ENCODE measurements around the gene MLXIPL.
"Not testable (repeated sequence)": the region's sequence is repeated elsewhere in the genome, so short reads cannot be mapped to it uniquely, and the experiment has no call there.

MLXIPL gene

DNA sequence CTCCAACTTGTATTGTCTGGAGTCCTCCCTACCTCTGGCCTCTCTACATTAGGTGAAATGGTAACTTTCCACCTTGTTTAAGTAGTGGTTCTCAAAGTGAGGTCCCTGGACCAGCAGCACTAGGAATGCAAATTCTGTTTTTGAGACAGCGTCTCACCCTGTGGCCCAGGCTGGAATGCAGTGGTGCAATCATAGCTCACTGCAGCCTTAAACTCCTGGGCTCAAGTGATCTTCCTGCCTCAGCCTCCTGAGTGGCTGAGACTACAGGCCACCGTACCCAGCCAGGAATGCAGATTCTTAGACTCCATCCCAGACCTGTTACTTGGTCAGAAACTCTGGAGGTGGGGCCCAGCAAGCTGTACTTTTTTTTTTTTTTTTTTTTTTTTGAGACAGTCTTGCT, 39.1 kb downstream of the MLXIPL start:
- Histone ChIP-seq H3K4me1 (ENCODE audit: insufficient read depth, insufficient read length) (peaks cover 2% of the 10 kb centered on the region), H3K36me3 (ENCODE audit: insufficient read depth, insufficient read length, low read length) (no peaks in the 10 kb centered on the region), H3K27me3 (ENCODE audit: insufficient read depth, insufficient read length) (no peaks in the 10 kb centered on the region), H3K9ac (ENCODE audit: insufficient read length, low read depth) (no peak overlapping the region), H3K4me3 (ENCODE audit: insufficient read length, low read depth) (no peak overlapping the region), H3K9me3 (ENCODE audit: insufficient read depth, low read length) (no peaks in the 10 kb centered on the region)
- DNase-seq (ENCODE audit: low read depth, low spot score): no peak
- TF ChIP-seq YY1 (IDR thresholded peaks at IDR 0.05; ENCODE audit: insufficient read depth, insufficient read length): no peak
- TF ChIP-seq SUZ12 (IDR thresholded peaks at IDR 0.05; ENCODE audit: extremely low read depth, insufficient read depth, insufficient read length): no peak
- TF ChIP-seq ZNF274 (IDR thresholded peaks at IDR 0.05; ENCODE audit: low read depth, low read length): no peak

DNA sequence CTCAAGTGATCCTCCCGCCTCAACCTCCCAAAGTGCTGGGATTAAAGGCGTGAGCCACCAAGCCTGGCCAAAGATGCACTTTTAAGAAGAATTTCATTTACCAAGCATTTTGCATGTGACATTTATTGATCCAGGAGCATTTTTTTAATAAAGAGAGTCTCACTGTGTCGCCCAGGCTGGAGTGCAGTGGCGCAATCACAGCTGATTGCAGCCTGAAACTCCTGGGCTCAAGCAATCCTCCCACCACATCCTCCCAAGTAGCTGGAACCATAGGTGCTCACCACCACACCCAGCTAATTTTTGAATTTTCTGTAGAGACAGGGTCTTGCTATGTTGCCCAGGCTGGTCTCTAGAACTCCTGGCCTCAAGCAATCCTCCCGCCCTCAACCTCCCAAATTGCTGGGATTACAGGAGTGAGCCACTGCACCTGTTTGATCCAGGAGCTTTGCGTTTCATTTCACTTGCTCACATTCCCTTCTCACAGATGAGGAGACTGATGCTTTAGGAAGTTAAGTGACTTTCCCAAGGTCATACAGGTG, 41.6 kb downstream of the MLXIPL start:
- Histone ChIP-seq H3K9me3 (ENCODE audit: insufficient read depth, low read length) (no peaks in the 10 kb centered on the region), H3K4me3 (ENCODE audit: insufficient read length, low read depth) (no peak overlapping the region), H3K36me3 (ENCODE audit: insufficient read depth, insufficient read length, low read length) (no peaks in the 10 kb centered on the region), H3K9ac (ENCODE audit: insufficient read length, low read depth) (no peak overlapping the region), H3K27me3 (ENCODE audit: insufficient read depth, insufficient read length) (no peaks in the 10 kb centered on the region), H3K4me1 (ENCODE audit: insufficient read depth, insufficient read length) (no peaks in the 10 kb centered on the region)
- TF ChIP-seq YY1 (IDR thresholded peaks at IDR 0.05; ENCODE audit: insufficient read depth, insufficient read length) (no peak), ZNF274 (IDR thresholded peaks at IDR 0.05; ENCODE audit: low read depth, low read length) (no peak), SUZ12 (IDR thresholded peaks at IDR 0.05; ENCODE audit: extremely low read depth, insufficient read depth, insufficient read length) (no peak)
- no peak for DNase-seq (ENCODE audit: low read depth, low spot score)

DNA sequence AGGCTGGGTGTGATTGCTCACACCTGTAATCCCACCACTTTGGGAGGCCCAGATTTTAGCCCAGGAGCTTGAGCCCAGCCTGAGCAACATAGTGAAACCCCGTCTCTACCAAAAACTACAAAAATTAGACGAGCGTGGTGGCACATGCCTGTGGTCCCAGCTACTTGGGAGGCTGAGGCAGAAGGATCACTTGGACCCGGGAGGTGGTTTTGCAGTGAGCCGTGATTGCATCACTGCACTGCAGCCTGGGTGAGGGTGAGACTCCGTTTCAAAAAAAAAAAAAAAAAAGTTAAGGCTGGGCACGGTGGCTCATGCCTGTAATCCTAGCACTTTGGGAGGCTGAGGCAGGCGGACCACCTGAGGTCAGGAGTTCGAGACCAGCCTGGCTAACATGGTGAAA, 43.3 kb downstream of the MLXIPL start:
- not testable (repeated sequence) for H3K4me3 ChIP-seq (ENCODE audit: insufficient read length, low read depth); H3K36me3 ChIP-seq (ENCODE audit: insufficient read depth, insufficient read length, low read length); DNase-seq (ENCODE audit: low read depth, low spot score); H3K4me1 ChIP-seq (ENCODE audit: insufficient read depth, insufficient read length); H3K9ac ChIP-seq (ENCODE audit: insufficient read length, low read depth); H3K9me3 ChIP-seq (ENCODE audit: insufficient read depth, low read length); H3K27me3 ChIP-seq (ENCODE audit: insufficient read depth, insufficient read length)

DNA sequence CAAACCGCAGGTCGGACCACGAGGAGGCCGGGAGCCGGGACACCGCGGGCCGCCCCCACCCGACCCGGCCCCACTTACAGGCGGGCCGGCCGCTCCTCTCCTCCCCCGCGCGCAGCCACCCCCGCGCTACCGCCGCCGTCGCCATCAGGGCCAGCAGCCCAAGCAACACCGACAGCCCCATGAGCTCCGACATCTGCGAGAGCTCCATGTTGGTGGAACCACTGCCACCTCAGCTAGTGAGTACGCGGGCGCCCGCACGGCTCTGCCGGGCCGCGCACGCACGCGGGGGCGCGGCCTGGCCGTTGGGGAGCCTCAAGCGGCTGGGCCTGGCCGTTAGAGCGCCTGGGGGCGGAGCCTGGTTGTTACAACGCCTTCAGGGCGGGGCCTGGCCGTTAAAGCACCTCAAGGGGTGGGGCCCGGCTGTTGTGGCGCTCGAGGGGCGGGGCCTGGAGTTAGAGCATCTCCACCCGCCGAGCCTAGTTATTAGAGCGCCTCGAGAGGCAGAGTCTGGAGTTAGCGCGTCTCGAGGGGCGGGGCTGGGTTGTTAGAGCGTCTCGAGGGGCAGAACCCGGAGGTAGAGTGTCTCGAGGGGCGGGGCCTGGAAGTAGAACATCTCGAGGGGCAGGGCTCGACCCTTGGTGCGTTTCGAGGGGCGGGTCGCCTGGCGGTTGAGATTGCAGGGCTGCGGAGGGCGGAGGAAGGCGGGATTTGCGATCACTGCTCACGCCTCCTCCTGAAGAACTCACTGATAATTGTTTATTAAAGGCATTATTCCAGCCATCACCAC, 45.8 kb downstream of the MLXIPL start, which contains the start of gene TBL2:
Gene TBL2 (minus strand): TSS at position 238 of the 787 bp plus-strand sequence. CDS start 30 bp downstream, at position 208.
- Histone ChIP-seq H3K9ac (ENCODE audit: insufficient read length, low read depth) (peak within 1 kb of the TSS; percentile 90), H3K4me3 (ENCODE audit: insufficient read length, low read depth) (peak within 1 kb of the TSS; percentile 78), H3K4me1 (ENCODE audit: insufficient read depth, insufficient read length) (peaks cover 3% of the 10 kb centered on the region), H3K27me3 (ENCODE audit: insufficient read depth, insufficient read length) (no peaks in the 10 kb centered on the region), H3K9me3 (ENCODE audit: insufficient read depth, low read length) (no peaks in the 10 kb centered on the region), H3K36me3 (ENCODE audit: insufficient read depth, insufficient read length, low read length) (peaks cover 25% of the 10 kb centered on the region)
- TF ChIP-seq YY1 (IDR thresholded peaks at IDR 0.05; ENCODE audit: insufficient read depth, insufficient read length) (no peak), SUZ12 (IDR thresholded peaks at IDR 0.05; ENCODE audit: extremely low read depth, insufficient read depth, insufficient read length) (no peak)
- DNase-seq (ENCODE audit: low read depth, low spot score): peak; percentile 98

DNA sequence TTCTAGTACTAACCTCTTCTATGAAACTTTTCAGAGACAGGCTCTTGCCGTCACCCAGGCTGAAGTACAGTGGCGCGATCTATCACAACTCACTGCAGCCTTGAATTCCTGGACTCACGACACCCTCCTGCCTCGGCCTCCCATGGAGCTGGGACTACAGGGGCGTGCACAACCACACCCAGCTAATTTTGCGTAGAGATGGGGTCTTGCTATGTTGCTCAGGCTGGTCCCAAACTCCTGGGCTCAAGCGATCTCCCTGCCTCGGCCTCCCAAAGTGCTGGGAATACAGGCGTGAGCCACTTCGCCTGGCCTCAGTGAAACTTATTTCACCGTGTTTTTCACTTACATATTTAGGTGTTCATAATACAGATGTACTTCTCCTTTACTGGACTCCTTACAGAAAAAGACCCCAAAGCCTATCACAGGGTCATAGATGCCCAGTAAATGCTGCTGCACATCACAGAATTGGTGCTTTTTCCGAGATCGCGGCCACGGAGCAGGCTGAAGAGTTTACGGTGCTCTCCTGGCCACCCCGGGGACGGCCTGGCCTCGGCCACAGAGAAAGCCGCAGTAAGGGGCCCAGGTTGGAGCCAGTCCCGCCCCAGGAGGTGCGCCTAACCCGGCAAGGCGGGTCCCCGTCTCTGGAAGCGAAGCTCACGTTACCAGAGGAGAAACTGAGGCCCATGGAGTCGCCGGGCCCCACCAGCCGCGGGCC, 46.5 kb downstream of the MLXIPL start:
- peaks cover 32% of the 10 kb centered on the region for H3K36me3 ChIP-seq (ENCODE audit: insufficient read depth, insufficient read length, low read length)
- no peaks in the 10 kb centered on the region for H3K9me3 ChIP-seq (ENCODE audit: insufficient read depth, low read length)
- peak overlapping the region; percentile 90 for H3K9ac ChIP-seq (ENCODE audit: insufficient read length, low read depth)
- H3K4me1 ChIP-seq (ENCODE audit: insufficient read depth, insufficient read length): peaks cover 3% of the 10 kb centered on the region
- no peak for DNase-seq (ENCODE audit: low read depth, low spot score)
- TF ChIP-seq ZNF274 (IDR thresholded peaks at IDR 0.05; ENCODE audit: low read depth, low read length): no peak
- no peak for TF ChIP-seq SUZ12 (IDR thresholded peaks at IDR 0.05; ENCODE audit: extremely low read depth, insufficient read depth, insufficient read length)
- TF ChIP-seq YY1 (IDR thresholded peaks at IDR 0.05; ENCODE audit: insufficient read depth, insufficient read length): no peak
- H3K4me3 ChIP-seq (ENCODE audit: insufficient read length, low read depth): peak overlapping the region; percentile 78
- no peaks in the 10 kb centered on the region for H3K27me3 ChIP-seq (ENCODE audit: insufficient read depth, insufficient read length)

DNA sequence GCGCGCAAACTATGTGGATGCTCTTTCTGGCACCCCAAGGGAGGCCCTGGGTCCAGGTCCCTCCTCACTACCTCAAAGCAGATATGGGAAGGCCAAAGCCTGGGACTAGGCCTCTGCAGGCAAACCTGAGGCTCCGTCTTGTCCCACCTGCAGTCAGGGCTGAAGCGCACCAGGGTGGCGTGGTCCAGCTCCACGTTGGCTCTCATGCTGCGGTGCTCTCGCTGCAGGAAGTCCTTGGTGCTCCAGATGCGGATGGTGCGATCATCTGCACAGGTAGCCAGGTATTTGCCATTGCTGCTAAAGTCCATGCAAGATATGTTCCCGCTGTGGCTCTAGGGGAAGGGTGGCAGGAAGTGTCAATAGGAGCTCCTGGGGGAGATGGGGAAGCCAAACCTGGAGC, 50.5 kb downstream of the MLXIPL start:
- H3K4me3 ChIP-seq (ENCODE audit: insufficient read length, low read depth): no peak overlapping the region
- no peak overlapping the region for H3K9ac ChIP-seq (ENCODE audit: insufficient read length, low read depth)
- H3K9me3 ChIP-seq (ENCODE audit: insufficient read depth, low read length): no peaks in the 10 kb centered on the region
- no peak for DNase-seq (ENCODE audit: low read depth, low spot score)
- peaks cover 3% of the 10 kb centered on the region for H3K4me1 ChIP-seq (ENCODE audit: insufficient read depth, insufficient read length)
- H3K27me3 ChIP-seq (ENCODE audit: insufficient read depth, insufficient read length): no peaks in the 10 kb centered on the region
- TF ChIP-seq ZNF274 (IDR thresholded peaks at IDR 0.05; ENCODE audit: low read depth, low read length) (no peak), YY1 (IDR thresholded peaks at IDR 0.05; ENCODE audit: insufficient read depth, insufficient read length) (no peak), SUZ12 (IDR thresholded peaks at IDR 0.05; ENCODE audit: extremely low read depth, insufficient read depth, insufficient read length) (no peak)
- peaks cover 67% of the 10 kb centered on the region for H3K36me3 ChIP-seq (ENCODE audit: insufficient read depth, insufficient read length, low read length)

DNA sequence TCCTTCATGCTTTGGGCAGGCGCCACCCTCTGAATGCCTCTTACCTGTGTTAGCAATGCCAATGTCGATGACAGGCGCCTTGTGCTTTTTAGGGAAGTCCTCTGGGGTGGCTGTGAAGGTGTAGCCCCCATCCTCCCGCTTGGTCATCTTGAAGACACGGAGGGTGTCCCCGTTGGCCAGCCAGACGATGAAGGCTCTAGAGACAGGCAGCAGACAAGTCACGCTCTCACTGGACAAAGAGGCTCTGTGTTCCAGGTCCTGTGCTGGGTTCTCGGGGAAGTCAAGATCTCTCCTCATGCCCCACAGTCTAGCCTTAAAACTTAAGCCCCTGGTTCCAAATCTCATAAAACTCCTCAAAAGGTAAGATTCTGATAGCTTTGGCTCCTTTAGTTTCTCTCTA, 51.0 kb downstream of the MLXIPL start:
- no peak for TF ChIP-seq ZNF274 (IDR thresholded peaks at IDR 0.05; ENCODE audit: low read depth, low read length)
- no peak for TF ChIP-seq SUZ12 (IDR thresholded peaks at IDR 0.05; ENCODE audit: extremely low read depth, insufficient read depth, insufficient read length)
- TF ChIP-seq YY1 (IDR thresholded peaks at IDR 0.05; ENCODE audit: insufficient read depth, insufficient read length): no peak
- no peak overlapping the region for H3K9ac ChIP-seq (ENCODE audit: insufficient read length, low read depth)
- H3K36me3 ChIP-seq (ENCODE audit: insufficient read depth, insufficient read length, low read length): peaks cover 67% of the 10 kb centered on the region
- H3K9me3 ChIP-seq (ENCODE audit: insufficient read depth, low read length): no peaks in the 10 kb centered on the region
- H3K4me1 ChIP-seq (ENCODE audit: insufficient read depth, insufficient read length): peaks cover 3% of the 10 kb centered on the region
- no peak for DNase-seq (ENCODE audit: low read depth, low spot score)
- no peaks in the 10 kb centered on the region for H3K27me3 ChIP-seq (ENCODE audit: insufficient read depth, insufficient read length)
- no peak overlapping the region for H3K4me3 ChIP-seq (ENCODE audit: insufficient read length, low read depth)

Data from NT2/D1 (cell line).